CD8-positive, alpha-beta memory T cell (primary cell): ENCODE measurements around the gene SUSD6. TPM values are rescaled to one million over a fixed set of nuclear protein-coding genes. Genes with fewer than 3 reads are reported as not detected.

ENCODE experiments used
- CTCF ChIA-PET: fragments of 350-600 bp; sonication (Branson Sonifier 250); formaldehyde crosslinking; loops from one replicate; lab custom pipeline; 2021; ENCODE audit warnings: antibody characterized with exemption; lab: Charles Lee
- POLR2A ChIA-PET: fragments of 350-600 bp; sonication (Branson Sonifier 250); formaldehyde crosslinking; loops from one replicate; lab custom pipeline; 2021; ENCODE audit warnings: antibody characterized with exemption; lab: Charles Lee
- DNase-seq, 5 donors: peaks; one replicate each; pipeline versions ENCODE4 v3.0.0 to v3.0.0-alpha.2; 2020 to 2022; ENCODE audit warnings: mixed read lengths in 1 of 5
- H3K27ac ChIP-seq: one replicate; pipeline ENCODE4 v1.7.0; 2013; ENCODE audit warnings: low read depth, mild to moderate bottlenecking, low read length, moderate library complexity
- H3K27me3 ChIP-seq: 2 replicates; pipeline ENCODE4 v1.7.0; 2013; ENCODE audit warnings: low read length, mild to moderate bottlenecking; ENCODE audit not compliant: insufficient read depth, poor library complexity, severe bottlenecking
- H3K36me3 ChIP-seq: 2 replicates; pipeline ENCODE4 v1.7.0; 2013; ENCODE audit warnings: mild to moderate bottlenecking, low read length, moderate library complexity; ENCODE audit not compliant: insufficient read depth
- H3K4me1 ChIP-seq: 2 replicates; pipeline ENCODE4 v1.7.0; 2013; ENCODE audit warnings: mild to moderate bottlenecking, low read length, moderate library complexity; ENCODE audit not compliant: insufficient read depth
- H3K4me3 ChIP-seq: 2 replicates; pipeline ENCODE4 v1.7.0; 2013; ENCODE audit warnings: mild to moderate bottlenecking, low read length
- H3K9me3 ChIP-seq: 2 replicates; pipeline ENCODE4 v1.7.0; 2013; ENCODE audit warnings: mild to moderate bottlenecking, low read length
- H3K27ac Mint-ChIP-seq, 8 donors: one replicate each; pipeline ENCODE4 v1.8.0; 2020 to 2021; ENCODE audit warnings: mixed read lengths in 8 of 8, mild to moderate bottlenecking in 6 of 8, inconsistent platforms in 3 of 8, moderate library complexity in 3 of 8
- H3K27me3 Mint-ChIP-seq, 2 donors: one replicate each; pipeline ENCODE4 v1.8.0; 2020 to 2021; ENCODE audit warnings: mixed read lengths in 2 of 2, mild to moderate bottlenecking in 1 of 2, moderate library complexity in 1 of 2
- H3K36me3 Mint-ChIP-seq, 3 donors: one replicate each; pipeline ENCODE4 v1.8.0; 2020 to 2021; ENCODE audit warnings: mixed read lengths in 3 of 3, inconsistent platforms in 1 of 3, mild to moderate bottlenecking in 1 of 3
- H3K4me1 Mint-ChIP-seq, 3 donors: one replicate each; pipeline ENCODE4 v1.8.0; 2020 to 2021; ENCODE audit warnings: mixed read lengths in 3 of 3, inconsistent platforms in 1 of 3, mild to moderate bottlenecking in 1 of 3
- H3K4me3 Mint-ChIP-seq, 7 donors: one replicate each; pipeline ENCODE4 v1.8.0; 2020 to 2021; ENCODE audit warnings: mixed read lengths in 7 of 7, mild to moderate bottlenecking in 6 of 7, moderate library complexity in 4 of 7, inconsistent platforms in 2 of 7
- H3K9me3 Mint-ChIP-seq, 5 donors: one replicate each; pipeline ENCODE4 v1.8.0; 2020 to 2022; ENCODE audit warnings: mixed read lengths in 5 of 5, mild to moderate bottlenecking in 3 of 5, moderate library complexity in 2 of 5, inconsistent platforms in 1 of 5
- polyA plus RNA-seq: library from polyadenylated mRNA; unstranded; fragments of 300-500 nt; fragmentation: Illumina TruSeq; gene quantifications from one replicate; pipeline ENCODE4 v1.2.3, GENCODE V29; 2021
- total RNA-seq, 2 experiments: library from RNA; stranded (reverse); gene quantifications; one replicate each; pipeline ENCODE4 v1.2.3, GENCODE V29; 2021

Gene SUSD6
- total and polyA plus RNA-seq, 3 experiments from 2014 or later = 9.3 to 53.9 (median 51.4) TPM

DNA sequence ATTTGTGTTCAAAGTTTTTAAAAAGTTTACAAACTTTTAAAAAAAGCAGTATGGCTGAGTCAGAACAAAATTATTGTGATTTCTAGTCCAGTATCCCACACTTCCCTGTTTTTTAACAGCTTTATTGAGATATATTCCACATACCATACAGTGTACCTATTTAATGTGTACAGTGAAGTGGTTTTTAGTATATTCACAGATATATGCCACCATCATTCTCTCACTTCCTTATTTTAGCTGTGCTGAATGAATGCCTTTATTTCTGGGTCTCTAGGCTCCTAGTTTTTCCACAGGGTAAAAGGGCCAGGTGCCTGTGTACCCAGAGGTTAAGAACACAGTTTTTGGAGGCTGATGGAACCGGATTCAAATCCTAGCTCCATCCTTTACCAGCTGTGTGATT is 96.7 kb downstream of the SUSD6 start:
- DNase-seq = no peak
- no peaks in the 10 kb centered on the region for H3K9me3 Mint-ChIP-seq
- Histone ChIP-seq H3K4me3 (no peak overlapping the region), H3K27ac (no peak overlapping the region), H3K36me3 (peaks cover 41% of the 10 kb centered on the region), H3K27me3 (no peaks in the 10 kb centered on the region), H3K9me3 (no peaks in the 10 kb centered on the region), H3K4me1 (peaks cover 13% of the 10 kb centered on the region)
- H3K36me3 Mint-ChIP-seq = peaks cover 6 to 96% (median 21%) of the 10 kb centered on the region in 3 donors
- peaks cover 23 to 26% (median 23%) of the 10 kb centered on the region in 3 donors for H3K4me1 Mint-ChIP-seq
- H3K4me3 Mint-ChIP-seq = no peak overlapping the region
- ChIA-PET CTCF (interaction anchor here (1.5 kb wide), 1 partner anchor 122 kb away, joined by 3 read pairs; no protein-coding TSS in a partner anchor), POLR2A (no interaction called here)
- no peaks in the 10 kb centered on the region for H3K27me3 Mint-ChIP-seq
- H3K27ac Mint-ChIP-seq = peak overlapping the region in 2 of 8 donors; percentile 13 to 88

GRCh38 chr14:69708586-69709560 is 97.5 kb downstream of the SUSD6 start:
- ChIA-PET CTCF (interaction anchor here (1.5 to 2.1 kb wide), 2 partner anchors 79 to 123 kb away, joined by 3 to 5 read pairs; no protein-coding TSS in a partner anchor), POLR2A (no interaction called here)
- Mint-ChIP-seq H3K9me3 (no peaks in the 10 kb centered on the region), H3K27me3 (no peaks in the 10 kb centered on the region), H3K36me3 (peaks cover 3 to 96% (median 16%) of the 10 kb centered on the region in 3 donors), H3K4me1 (peaks cover 19 to 25% (median 21%) of the 10 kb centered on the region in 3 donors), H3K4me3 (no peak overlapping the region), H3K27ac (peak overlapping the region in 5 of 8 donors; percentile 3 to 74 (median 26))
- Histone ChIP-seq H3K9me3 (no peaks in the 10 kb centered on the region), H3K27me3 (no peaks in the 10 kb centered on the region), H3K4me1 (peaks cover 6% of the 10 kb centered on the region), H3K27ac (no peak overlapping the region), H3K4me3 (no peak overlapping the region), H3K36me3 (peaks cover 41% of the 10 kb centered on the region)
- no peak for DNase-seq

- Histone ChIP-seq H3K4me3 (no peak overlapping the region), H3K9me3 (no peaks in the 10 kb centered on the region), H3K27ac (no peak overlapping the region), H3K27me3 (no peaks in the 10 kb centered on the region), H3K36me3 (peaks cover 32% of the 10 kb centered on the region), H3K4me1 (peaks cover 6% of the 10 kb centered on the region)
- no peak for DNase-seq
- Mint-ChIP-seq H3K4me1 (peaks cover 23 to 34% (median 23%) of the 10 kb centered on the region in 3 donors), H3K9me3 (no peaks in the 10 kb centered on the region), H3K27me3 (no peaks in the 10 kb centered on the region), H3K27ac (peak overlapping the region in 4 of 8 donors; percentile 61 to 86 (median 80)), H3K4me3 (no peak overlapping the region), H3K36me3 (peaks cover 0 to 92% (median 18%) of the 10 kb centered on the region in 3 donors)
- CTCF ChIA-PET = interaction anchor here (2.1 kb wide), 1 partner anchor 80 kb away, joined by 5 read pairs; no protein-coding TSS in a partner anchor
- POLR2A ChIA-PET = no interaction called here
Observed at GRCh38 chr14:69710378-69710777, 99.0 kb downstream of the SUSD6 start.

- Mint-ChIP-seq H3K36me3 (peaks cover 0 to 85% (median 20%) of the 10 kb centered on the region in 3 donors), H3K4me1 (peaks cover 28 to 32% (median 29%) of the 10 kb centered on the region in 3 donors), H3K4me3 (no peak overlapping the region), H3K27ac (peak overlapping the region in 5 of 8 donors; percentile 23 to 83 (median 38)), H3K9me3 (no peaks in the 10 kb centered on the region), H3K27me3 (peaks cover 0 to 2% of the 10 kb centered on the region in 2 donors)
- ChIA-PET CTCF (interaction anchor here (0.7 to 2.1 kb wide), 2 partner anchors 81 to 99 kb away, joined by 3 to 5 read pairs; no protein-coding TSS in a partner anchor), POLR2A (no interaction called here)
- Histone ChIP-seq H3K9me3 (no peaks in the 10 kb centered on the region), H3K27ac (no peak overlapping the region), H3K4me1 (peaks cover 9% of the 10 kb centered on the region), H3K27me3 (no peaks in the 10 kb centered on the region), H3K4me3 (no peak overlapping the region), H3K36me3 (peaks cover 32% of the 10 kb centered on the region)
- DNase-seq = no peak
Observed at GRCh38 chr14:69711065-69711464, 99.7 kb downstream of the SUSD6 start.

DNA sequence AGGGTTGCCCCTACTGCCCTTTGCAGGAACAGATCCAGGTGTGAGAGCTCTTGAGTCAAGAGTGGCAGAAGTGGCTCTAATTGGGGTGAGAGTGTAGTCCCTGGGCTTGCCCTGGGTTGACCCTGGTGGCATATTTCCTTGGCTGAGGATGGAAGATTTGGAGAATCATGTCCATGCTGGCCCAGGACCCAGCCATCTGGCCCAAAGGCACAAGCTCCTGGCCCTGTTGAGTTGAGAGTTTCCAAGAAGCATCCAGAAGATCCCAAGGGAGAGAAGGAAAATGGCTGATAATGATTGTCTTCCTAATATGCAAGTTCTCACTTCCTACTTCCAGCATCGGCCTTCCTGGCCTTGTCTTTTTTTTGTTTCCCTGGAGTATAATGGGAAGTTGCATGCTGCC is 100.1 kb downstream of the SUSD6 start:
- peaks cover 0 to 81% (median 20%) of the 10 kb centered on the region in 3 donors for H3K36me3 Mint-ChIP-seq
- H3K27me3 Mint-ChIP-seq = peaks cover 0 to 2% of the 10 kb centered on the region in 2 donors
- peaks cover 32 to 36% (median 33%) of the 10 kb centered on the region in 3 donors for H3K4me1 Mint-ChIP-seq
- POLR2A ChIA-PET = no interaction called here
- Histone ChIP-seq H3K36me3 (peaks cover 31% of the 10 kb centered on the region), H3K27me3 (no peaks in the 10 kb centered on the region), H3K27ac (no peak overlapping the region), H3K9me3 (no peaks in the 10 kb centered on the region), H3K4me1 (peaks cover 13% of the 10 kb centered on the region), H3K4me3 (no peak overlapping the region)
- no peak overlapping the region for H3K4me3 Mint-ChIP-seq
- H3K27ac Mint-ChIP-seq = peak overlapping the region in 5 of 8 donors; percentile 35 to 83 (median 63)
- no peaks in the 10 kb centered on the region for H3K9me3 Mint-ChIP-seq
- CTCF ChIA-PET = interaction anchor here (0.7 kb wide), 2 partner anchors 16 to 99 kb away, joined by 3 read pairs; no protein-coding TSS in a partner anchor
- DNase-seq = no peak

DNA sequence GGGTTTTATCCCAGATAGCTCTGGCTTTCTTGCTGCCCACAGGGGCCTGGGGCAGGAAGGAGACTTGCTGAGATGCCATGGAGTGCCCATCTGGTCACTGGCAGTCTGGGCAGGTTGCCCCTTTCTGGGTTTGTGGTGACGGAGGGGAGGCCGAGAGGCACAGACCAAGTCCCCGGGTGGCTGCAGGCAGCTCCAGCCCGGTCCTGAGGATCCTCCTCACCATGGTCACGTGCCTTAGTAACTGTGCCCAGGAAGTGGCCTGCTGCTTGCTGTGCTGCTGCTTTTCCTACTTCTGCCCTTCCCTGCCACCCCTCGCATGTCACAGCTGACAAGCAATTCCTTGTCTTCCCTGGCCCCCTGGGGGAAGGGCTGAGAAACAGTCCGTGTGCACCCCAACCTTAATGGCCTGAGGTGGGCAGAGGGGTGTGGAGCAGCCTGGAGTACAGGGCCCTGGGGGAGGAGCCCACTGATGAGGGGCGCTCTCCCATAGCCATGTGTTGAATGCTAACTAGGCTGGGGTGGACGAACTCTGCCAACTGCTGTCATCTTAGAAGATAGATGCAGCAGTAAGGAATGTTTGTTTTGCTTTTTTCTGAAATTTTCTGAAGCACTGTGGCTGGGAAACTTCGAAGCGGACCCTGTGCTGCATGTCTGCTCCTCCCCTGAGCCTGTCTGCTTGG is 100.6 kb downstream of the SUSD6 start:
- H3K9me3 ChIP-seq = no peaks in the 10 kb centered on the region
- Mint-ChIP-seq H3K27ac (peak overlapping the region in 6 of 8 donors; percentile 23 to 98 (median 90)), H3K4me1 (peaks cover 38 to 41% (median 38%) of the 10 kb centered on the region in 3 donors), H3K9me3 (no peaks in the 10 kb centered on the region), H3K27me3 (peaks cover 0 to 2% of the 10 kb centered on the region in 2 donors), H3K4me3 (peak overlapping the region in 1 of 7 donors; percentile 62), H3K36me3 (peaks cover 0 to 75% (median 17%) of the 10 kb centered on the region in 3 donors)
- no peak overlapping the region for H3K27ac ChIP-seq
- H3K4me3 ChIP-seq = no peak overlapping the region
- H3K27me3 ChIP-seq = no peaks in the 10 kb centered on the region
- H3K4me1 ChIP-seq = peaks cover 19% of the 10 kb centered on the region
- no peak for DNase-seq
- H3K36me3 ChIP-seq = peaks cover 26% of the 10 kb centered on the region
- POLR2A ChIA-PET = no interaction called here
- CTCF ChIA-PET = interaction anchor here (0.7 to 1.9 kb wide), 2 partner anchors 15 kb away, joined by 3 to 4 read pairs; no protein-coding TSS in a partner anchor

DNA sequence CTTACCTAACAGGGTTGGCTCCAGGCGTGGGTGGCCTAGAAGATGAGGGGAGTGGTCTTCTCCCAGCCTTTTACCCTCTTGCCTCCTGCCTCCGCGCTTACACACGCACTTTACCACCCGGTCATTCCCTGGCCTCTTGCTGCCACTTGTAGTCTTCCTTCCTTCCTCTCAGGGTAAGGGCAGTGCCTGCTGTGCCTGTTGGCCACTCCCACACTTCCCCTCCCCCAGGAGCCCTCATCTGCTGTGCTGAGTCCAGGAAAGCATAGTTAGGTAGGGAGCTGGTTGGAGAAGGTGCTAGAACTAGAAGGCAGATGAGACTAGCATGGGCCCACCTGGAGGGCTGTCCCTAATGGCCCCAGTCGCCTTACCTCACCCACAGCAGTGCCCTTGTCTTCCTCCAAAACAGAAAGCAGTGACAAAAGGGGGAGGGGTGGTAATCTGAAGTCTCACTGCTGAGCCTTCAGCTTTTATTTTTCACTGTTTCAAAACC is 101.2 kb downstream of the SUSD6 start:
- Histone ChIP-seq H3K4me3 (no peak overlapping the region), H3K27me3 (no peaks in the 10 kb centered on the region), H3K9me3 (no peaks in the 10 kb centered on the region), H3K36me3 (peaks cover 24% of the 10 kb centered on the region), H3K27ac (no peak overlapping the region), H3K4me1 (peaks cover 20% of the 10 kb centered on the region)
- H3K9me3 Mint-ChIP-seq = no peaks in the 10 kb centered on the region
- peaks cover 39 to 43% (median 40%) of the 10 kb centered on the region in 3 donors for H3K4me1 Mint-ChIP-seq
- peaks cover 0 to 71% (median 17%) of the 10 kb centered on the region in 3 donors for H3K36me3 Mint-ChIP-seq
- ChIA-PET POLR2A (no interaction called here), CTCF (interaction anchor here (0.8 to 1.9 kb wide), 3 partner anchors 15 to 138 kb away, joined by 3 to 4 read pairs (median 3); partner anchors contain the start of genes CCDC177 and SUSD6)
- H3K4me3 Mint-ChIP-seq = peak overlapping the region in 3 of 7 donors; percentile 37 to 62 (median 41)
- H3K27ac Mint-ChIP-seq = peak overlapping the region; percentile 14 to 98 (median 88)
- H3K27me3 Mint-ChIP-seq = peaks cover 0 to 2% of the 10 kb centered on the region in 2 donors
- DNase-seq = no peak
